ENCODE results near the gene MCOLN2.

MCOLN2 gene

DNA sequence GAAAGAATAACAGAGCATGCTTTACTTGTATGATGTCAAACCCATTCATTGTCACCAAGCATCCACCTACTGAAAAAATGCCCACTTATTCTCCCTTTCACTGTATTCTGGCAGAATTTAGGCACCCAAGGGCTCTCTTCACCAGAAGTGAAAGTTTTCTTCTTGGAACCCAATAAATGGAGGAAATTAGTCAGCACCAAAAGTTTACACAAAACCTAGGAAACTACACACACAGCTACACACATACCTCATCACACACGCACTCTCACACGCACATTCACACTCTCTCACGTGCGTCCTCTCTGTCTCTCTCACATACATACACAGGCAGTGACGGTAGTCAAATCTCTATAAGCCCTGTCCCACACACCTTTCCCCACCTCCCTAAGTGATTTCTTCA, 37.6 kb downstream of the MCOLN2 start:
- no peak for DNase-seq (ENCODE audit: low read depth)
- TF ChIP-seq, protein P1, sequence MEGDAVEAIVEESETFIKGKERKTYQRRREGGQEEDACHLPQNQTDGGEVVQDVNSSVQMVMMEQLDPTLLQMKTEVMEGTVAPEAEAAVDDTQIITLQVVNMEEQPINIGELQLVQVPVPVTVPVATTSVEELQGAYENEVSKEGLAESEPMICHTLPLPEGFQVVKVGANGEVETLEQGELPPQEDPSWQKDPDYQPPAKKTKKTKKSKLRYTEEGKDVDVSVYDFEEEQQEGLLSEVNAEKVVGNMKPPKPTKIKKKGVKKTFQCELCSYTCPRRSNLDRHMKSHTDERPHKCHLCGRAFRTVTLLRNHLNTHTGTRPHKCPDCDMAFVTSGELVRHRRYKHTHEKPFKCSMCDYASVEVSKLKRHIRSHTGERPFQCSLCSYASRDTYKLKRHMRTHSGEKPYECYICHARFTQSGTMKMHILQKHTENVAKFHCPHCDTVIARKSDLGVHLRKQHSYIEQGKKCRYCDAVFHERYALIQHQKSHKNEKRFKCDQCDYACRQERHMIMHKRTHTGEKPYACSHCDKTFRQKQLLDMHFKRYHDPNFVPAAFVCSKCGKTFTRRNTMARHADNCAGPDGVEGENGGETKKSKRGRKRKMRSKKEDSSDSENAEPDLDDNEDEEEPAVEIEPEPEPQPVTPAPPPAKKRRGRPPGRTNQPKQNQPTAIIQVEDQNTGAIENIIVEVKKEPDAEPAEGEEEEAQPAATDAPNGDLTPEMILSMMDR (conservative IDR thresholded peaks at IDR 0.05; ENCODE audit: low read depth, low read length), result no peak

DNA sequence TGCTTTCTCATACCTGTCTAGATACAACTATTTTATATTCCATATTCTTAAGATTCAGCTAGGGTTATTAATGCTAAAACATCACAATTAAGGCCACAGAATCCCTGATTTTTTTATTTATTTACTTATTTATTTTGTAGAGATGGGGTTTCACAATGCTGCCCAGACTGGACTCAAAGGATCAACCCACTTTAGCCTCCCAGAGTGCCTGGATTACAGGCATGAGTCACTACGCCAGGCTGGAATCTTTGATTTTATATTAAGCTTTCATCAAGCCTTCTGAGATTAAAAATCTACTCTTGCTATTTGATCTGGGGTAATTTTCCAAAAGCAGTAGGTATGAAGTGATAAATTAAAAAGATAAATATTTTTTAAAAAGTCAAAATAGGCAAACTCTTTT, 38.9 kb downstream of the MCOLN2 start:
- H3K4me3 ChIP-seq (ENCODE audit: low read length), result no peak overlapping the region
- no peak for DNase-seq (ENCODE audit: low read depth)
- TF ChIP-seq, protein P1 (conservative IDR thresholded peaks at IDR 0.05; ENCODE audit: low read depth, low read length), result no peak

More for the DNA sequence above, 37.6 kb downstream of the MCOLN2 start:
- no peak overlapping the region for H3K4me3 ChIP-seq (ENCODE audit: low read length)

DNA sequence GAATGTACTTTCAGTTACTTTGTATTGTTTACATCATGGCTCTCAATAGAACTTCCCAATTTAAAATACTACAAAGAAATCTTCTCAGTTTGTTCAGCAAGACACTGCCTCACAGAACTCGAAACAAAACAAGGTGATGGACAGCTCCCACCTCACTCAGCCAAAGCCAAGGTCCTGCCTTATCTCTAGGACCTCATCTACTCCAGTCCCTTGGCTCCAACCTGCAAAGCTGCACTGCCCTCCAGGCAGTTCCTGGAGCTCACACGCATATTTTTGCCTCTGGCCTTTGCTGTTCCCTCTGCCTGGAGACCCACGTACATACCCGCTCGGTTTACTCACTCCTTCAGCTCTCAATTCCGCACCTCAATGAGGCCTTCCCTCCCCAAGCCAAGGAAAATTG, 40.3 kb downstream of the MCOLN2 start:
- no peak for DNase-seq (ENCODE audit: low read depth)
- no peak overlapping the region for H3K4me3 ChIP-seq (ENCODE audit: low read length)
- TF ChIP-seq, protein P1 (conservative IDR thresholded peaks at IDR 0.05; ENCODE audit: low read depth, low read length), result no peak

DNA sequence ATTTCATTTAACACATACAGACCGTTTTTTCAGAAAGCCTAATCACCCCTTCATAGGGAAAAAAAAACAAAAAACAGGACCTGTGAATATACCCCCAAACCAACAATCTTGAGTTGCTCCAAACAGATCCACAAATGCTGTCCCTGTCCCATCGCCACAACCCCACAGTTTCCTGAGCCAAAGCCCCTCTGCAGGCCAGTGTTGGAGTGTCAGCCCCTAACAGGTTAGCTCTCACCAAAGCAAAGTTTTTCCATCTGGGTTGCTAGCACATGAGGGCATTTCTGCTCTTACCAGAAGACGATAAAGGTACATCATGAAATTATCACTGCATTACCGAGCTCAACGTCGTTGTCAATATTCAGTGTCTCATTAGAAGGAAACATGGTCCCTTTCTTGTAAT, 40.8 kb downstream of the MCOLN2 start:
- no peak overlapping the region for H3K4me3 ChIP-seq (ENCODE audit: low read length)
- TF ChIP-seq, protein P1 (conservative IDR thresholded peaks at IDR 0.05; ENCODE audit: low read depth, low read length), result no peak
- DNase-seq (ENCODE audit: low read depth), result no peak

DNA sequence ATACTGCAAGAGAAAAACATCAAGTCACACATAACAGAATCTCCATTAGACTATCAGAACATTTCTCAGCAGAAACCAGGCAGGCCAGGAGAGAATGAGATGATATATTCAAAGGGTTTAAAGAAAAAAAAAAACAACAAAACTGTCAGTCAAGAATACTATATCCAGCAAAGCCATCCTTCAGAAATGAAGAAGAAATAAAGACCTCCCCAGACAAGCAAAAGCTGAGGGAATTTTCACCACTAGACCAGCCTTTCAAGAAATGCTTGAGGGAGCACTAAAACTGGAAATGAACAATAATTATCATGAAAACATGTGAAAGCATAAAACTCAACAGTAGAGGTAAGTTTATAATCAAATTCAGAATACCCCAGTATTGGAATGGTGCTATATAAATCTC, 47.2 kb downstream of the MCOLN2 start:
- no peak for DNase-seq (ENCODE audit: low read depth)
- no peak overlapping the region for H3K4me3 ChIP-seq (ENCODE audit: low read length)
- TF ChIP-seq, protein P1 (conservative IDR thresholded peaks at IDR 0.05; ENCODE audit: low read depth, low read length), result no peak

DNA sequence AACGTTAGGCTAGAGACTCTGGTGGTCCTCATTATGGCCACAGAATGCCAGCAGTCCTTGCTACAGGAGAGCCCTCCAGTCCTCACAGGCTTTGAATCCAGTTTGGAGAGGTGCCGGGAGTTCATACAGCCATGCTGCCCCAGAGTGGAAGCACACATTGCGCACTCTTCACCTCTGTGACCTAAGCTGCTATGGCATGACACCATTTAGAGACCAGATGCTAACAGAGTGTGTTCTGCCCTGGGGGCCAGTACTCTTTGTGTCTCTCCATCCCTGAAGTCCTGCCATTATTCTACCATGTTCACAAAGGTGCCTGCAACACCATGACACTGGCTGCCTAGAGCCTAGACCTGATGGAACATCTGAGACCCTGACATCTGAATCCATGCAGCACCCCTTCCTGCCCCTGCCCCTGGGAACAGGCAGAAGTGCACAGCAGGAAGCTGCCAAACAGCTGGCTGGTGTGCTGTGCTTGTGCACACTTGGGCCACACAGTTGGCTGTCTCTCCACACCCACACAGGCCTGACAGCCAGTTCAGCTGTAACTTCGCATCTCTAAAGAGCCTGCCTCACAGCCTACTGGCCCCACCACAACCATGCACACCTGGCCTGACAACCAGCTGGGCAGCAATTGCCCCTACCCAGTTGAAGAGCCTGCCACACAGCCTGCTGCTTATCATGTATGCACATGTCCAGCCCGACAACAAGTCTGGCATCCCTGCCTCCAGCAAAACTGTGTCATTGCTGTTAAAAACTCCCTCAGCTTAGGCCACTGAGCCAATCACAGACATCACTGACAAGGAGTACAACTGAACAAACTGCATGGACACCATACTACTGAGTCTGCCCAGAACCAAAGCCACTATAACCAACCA, 49.1 kb downstream of the MCOLN2 start:
- DNase-seq (ENCODE audit: low read depth), result no peak
- TF ChIP-seq, protein P1 (conservative IDR thresholded peaks at IDR 0.05; ENCODE audit: low read depth, low read length), result no peak
- H3K4me3 ChIP-seq (ENCODE audit: low read length), result no peak overlapping the region

DNA sequence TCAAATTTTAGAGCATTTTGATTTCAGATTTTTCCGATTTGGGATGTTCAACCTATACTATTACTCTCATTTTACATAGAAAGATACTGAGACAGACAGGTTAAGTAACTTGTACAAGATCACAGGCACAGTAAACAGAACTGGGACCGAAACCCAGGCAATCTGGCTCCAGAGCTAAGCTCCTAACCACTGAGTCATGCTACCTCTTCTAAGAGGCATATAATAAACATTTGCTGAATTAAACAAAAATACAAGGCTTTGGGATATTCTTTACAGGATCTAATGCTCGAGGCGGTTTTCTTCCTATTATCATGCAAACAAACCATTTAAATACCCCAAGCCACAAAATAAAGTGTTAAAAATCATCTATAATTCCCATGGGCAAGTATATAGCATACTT, 50.3 kb downstream of the MCOLN2 start:
- TF ChIP-seq, protein P1 (conservative IDR thresholded peaks at IDR 0.05; ENCODE audit: low read depth, low read length), result no peak
- no peak for DNase-seq (ENCODE audit: low read depth)
- H3K4me3 ChIP-seq (ENCODE audit: low read length), result no peak overlapping the region

All from retinal pigment epithelial cell (primary cell).